Measurements from ENCODE around the gene TNFRSF12A. TPM values are rescaled to one million over a fixed set of nuclear protein-coding genes. Genes with fewer than 3 reads are reported as not detected.

TNFRSF12A gene
- total and polyA plus RNA-seq, 2 of the 13 experiments (the other 11 are each of a cell fraction or from before 2014, with no cell fraction given): 61.9 to 66.0 TPM

DNA sequence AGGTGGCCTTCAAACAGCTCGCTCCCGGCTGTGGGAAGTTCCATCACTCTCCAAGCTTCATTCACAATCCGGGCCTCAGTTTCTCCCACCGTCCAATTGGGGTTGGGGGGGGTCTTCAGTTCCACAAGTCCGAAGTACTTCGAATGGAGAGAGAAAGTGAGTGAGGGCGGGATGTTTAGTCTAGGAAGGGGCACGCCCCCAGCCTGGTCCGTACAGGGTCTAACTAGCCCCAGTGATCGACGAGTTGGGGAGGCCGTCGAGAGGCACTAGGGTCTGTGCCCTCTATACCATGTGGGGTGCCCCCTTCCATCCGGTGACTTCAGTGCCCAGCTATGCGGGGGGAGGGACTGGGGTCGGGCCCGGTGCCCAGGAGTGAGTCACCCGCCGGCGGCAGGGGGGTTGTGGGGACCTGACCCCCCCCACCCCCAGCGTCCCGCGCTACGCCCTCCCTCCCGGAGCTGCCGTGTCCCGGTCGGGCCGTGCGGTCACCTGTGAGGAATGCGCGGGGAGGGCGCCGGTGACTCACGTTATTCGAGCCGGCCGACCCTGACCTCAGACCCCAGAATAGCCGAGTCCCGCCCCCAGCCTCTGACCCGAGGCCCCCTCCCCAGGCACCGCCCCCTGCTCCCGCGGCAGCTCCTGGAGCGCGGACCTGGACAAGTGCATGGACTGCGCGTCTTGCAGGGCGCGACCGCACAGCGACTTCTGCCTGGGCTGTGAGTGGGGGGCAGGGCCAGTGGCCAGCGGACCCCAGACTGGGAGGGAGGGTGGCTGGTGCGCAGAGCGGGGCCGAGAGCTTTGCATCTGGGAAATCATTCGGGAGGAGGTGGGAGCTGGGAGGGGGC lies 658 bp downstream of the TNFRSF12A start (continued):
- peak; percentile 57; the same call in 1 of the 2 replicates for TF ChIP-seq NCOR1 (IDR thresholded peaks at IDR 0.05; ENCODE audit: borderline replicate concordance, low read length)
- TF ChIP-seq NFKB2 (CRISPR knock-in tag; IDR thresholded peaks at IDR 0.05; ENCODE audit: borderline replicate concordance): peak; percentile 69; the same call in 1 of the 2 replicates
- TF ChIP-seq ATF7 (IDR thresholded peaks at IDR 0.05): peak; percentile 75
- peak; percentile 99 for TF ChIP-seq ATF7 (CRISPR knock-in tag; IDR thresholded peaks at IDR 0.05)
- peak; percentile 20; the same call in 1 of the 2 replicates for TF ChIP-seq ZZZ3 (CRISPR knock-in tag; IDR thresholded peaks at IDR 0.05; ENCODE audit: borderline replicate concordance)
- no peak; the same call in 1 of the 2 replicates for TF ChIP-seq SP4 (CRISPR knock-in tag; IDR thresholded peaks at IDR 0.05)
- no peak for TF ChIP-seq MTA3 (CRISPR knock-in tag; IDR thresholded peaks at IDR 0.05)
- TF ChIP-seq ZNF383 (CRISPR knock-in tag; IDR thresholded peaks at IDR 0.05; ENCODE audit: borderline replicate concordance): no peak
- TF ChIP-seq, protein P1, sequence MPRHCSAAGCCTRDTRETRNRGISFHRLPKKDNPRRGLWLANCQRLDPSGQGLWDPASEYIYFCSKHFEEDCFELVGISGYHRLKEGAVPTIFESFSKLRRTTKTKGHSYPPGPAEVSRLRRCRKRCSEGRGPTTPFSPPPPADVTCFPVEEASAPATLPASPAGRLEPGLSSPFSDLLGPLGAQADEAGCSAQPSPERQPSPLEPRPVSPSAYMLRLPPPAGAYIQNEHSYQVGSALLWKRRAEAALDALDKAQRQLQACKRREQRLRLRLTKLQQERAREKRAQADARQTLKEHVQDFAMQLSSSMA (CRISPR knock-in tag; IDR thresholded peaks at IDR 0.05): no peak
- peak; percentile 99 for TF ChIP-seq FOSL2 (CRISPR knock-in tag; IDR thresholded peaks at IDR 0.05)
- no peak for TF ChIP-seq HES4 (CRISPR knock-in tag; IDR thresholded peaks at IDR 0.05; ENCODE audit: borderline replicate concordance)
- peak; percentile 75; the same call in 1 of the 2 replicates for TF ChIP-seq ZNF547 (CRISPR knock-in tag; IDR thresholded peaks at IDR 0.05)
- TF ChIP-seq ETV6 (CRISPR knock-in tag; conservative IDR thresholded peaks at IDR 0.05): no peak; the same call in 1 of the 2 replicates
- no peak for TF ChIP-seq ZNF562 (CRISPR knock-in tag; IDR thresholded peaks at IDR 0.05; ENCODE audit: borderline replicate concordance)
- TF ChIP-seq FOXM1 (CRISPR knock-in tag; IDR thresholded peaks at IDR 0.05): no peak
- peak; percentile 30 for TF ChIP-seq BRD4 (CRISPR knock-in tag; IDR thresholded peaks at IDR 0.05)
- peak; percentile 14; the same call in 1 of the 2 replicates for TF ChIP-seq SOX5 (CRISPR knock-in tag; IDR thresholded peaks at IDR 0.05; ENCODE audit: borderline replicate concordance)
- TF ChIP-seq ASH2L (IDR thresholded peaks at IDR 0.05; ENCODE audit: insufficient read length, low read depth, low read length): peak; percentile 70
- TF ChIP-seq ZNF331 (CRISPR knock-in tag; IDR thresholded peaks at IDR 0.05): no peak
- no peak for TF ChIP-seq DNMT1 (CRISPR knock-in tag; IDR thresholded peaks at IDR 0.05)
- no peak for TF ChIP-seq ZKSCAN8 (CRISPR knock-in tag; IDR thresholded peaks at IDR 0.05; ENCODE audit: borderline replicate concordance)
- peak; percentile 70 for TF ChIP-seq IRF2 (CRISPR knock-in tag; IDR thresholded peaks at IDR 0.05)
- TF ChIP-seq, protein P2, sequence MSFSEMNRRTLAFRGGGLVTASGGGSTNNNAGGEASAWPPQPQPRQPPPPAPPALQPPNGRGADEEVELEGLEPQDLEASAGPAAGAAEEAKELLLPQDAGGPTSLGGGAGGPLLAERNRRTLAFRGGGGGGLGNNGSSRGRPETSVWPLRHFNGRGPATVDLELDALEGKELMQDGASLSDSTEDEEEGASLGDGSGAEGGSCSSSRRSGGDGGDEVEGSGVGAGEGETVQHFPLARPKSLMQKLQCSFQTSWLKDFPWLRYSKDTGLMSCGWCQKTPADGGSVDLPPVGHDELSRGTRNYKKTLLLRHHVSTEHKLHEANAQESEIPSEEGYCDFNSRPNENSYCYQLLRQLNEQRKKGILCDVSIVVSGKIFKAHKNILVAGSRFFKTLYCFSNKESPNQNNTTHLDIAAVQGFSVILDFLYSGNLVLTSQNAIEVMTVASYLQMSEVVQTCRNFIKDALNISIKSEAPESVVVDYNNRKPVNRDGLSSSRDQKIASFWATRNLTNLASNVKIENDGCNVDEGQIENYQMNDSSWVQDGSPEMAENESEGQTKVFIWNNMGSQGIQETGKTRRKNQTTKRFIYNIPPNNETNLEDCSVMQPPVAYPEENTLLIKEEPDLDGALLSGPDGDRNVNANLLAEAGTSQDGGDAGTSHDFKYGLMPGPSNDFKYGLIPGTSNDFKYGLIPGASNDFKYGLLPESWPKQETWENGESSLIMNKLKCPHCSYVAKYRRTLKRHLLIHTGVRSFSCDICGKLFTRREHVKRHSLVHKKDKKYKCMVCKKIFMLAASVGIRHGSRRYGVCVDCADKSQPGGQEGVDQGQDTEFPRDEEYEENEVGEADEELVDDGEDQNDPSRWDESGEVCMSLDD (CRISPR knock-in tag; IDR thresholded peaks at IDR 0.05; ENCODE audit: borderline replicate concordance): peak; percentile 95
- no peak for TF ChIP-seq ZNF30 (CRISPR knock-in tag; IDR thresholded peaks at IDR 0.05)
- TF ChIP-seq TBL1XR1 (IDR thresholded peaks at IDR 0.05; ENCODE audit: borderline replicate concordance, low read length, partially characterized antibody): peak; percentile 74

All from HepG2 (cell line).